Sigmoid colon (tissue), 7 donors: Measurements from ENCODE around the gene COL8A1. TPM values are rescaled to one million over a fixed set of nuclear protein-coding genes. Genes with fewer than 3 reads are reported as not detected.
"Not testable (repeated sequence)": the region's sequence is repeated elsewhere in the genome, so short reads cannot be mapped to it uniquely, and the experiment has no call there.

Experiments used
- DNase-seq: peaks from one replicate; pipeline ENCODE4 v3.0.0-alpha.2; 2019
- H3K27ac ChIP-seq, 4 donors: fragments of 200-600 bp; sonication (generic); one replicate each; pipeline ENCODE4 v1.5.1; 2016 to 2019; ENCODE audit warnings: mild to moderate bottlenecking in 1 of 4
- H3K27me3 ChIP-seq, 3 donors: fragments of 200-600 bp; sonication (generic); one replicate each; pipeline ENCODE4 v1.5.1; 2019; ENCODE audit warnings: mild to moderate bottlenecking in 1 of 3
- H3K36me3 ChIP-seq, 4 donors: fragments of 200-600 bp; sonication (generic); one replicate each; pipeline ENCODE4 v1.5.1; 2016 to 2019
- H3K4me1 ChIP-seq, 4 donors: fragments of 200-600 bp; sonication (generic); one replicate each; pipeline ENCODE4 v1.5.1; 2017 to 2019
- H3K4me3 ChIP-seq, 4 donors: fragments of 200-600 bp; sonication (generic); one replicate each; pipeline ENCODE4 v1.5.1; 2017 to 2019; ENCODE audit warnings: mild to moderate bottlenecking in 2 of 4, moderate library complexity in 1 of 4
- H3K9me3 ChIP-seq, 4 donors: fragments of 200-600 bp in 3 of 4; sonication (generic) in 3 of 4; one replicate each; pipeline versions ENCODE4 v1.5.1 to v1.6.1; 2013 to 2019
- CTCF ChIP-seq, 4 experiments: fragments of 450-650 bp in 3 of 4; fragments of 200-600 bp in 1 of 4; IDR thresholded peaks; one replicate each; pipeline ENCODE4 v1.5.1; 2016 to 2019; ENCODE audit warnings: antibody characterized with exemption in 4 of 4, mild to moderate bottlenecking in 3 of 4, moderate library complexity in 2 of 4
- EP300 ChIP-seq, 4 donors: sonication (generic); formaldehyde crosslinking; IDR thresholded peaks; one replicate each; pipeline ENCODE4 v1.6.1; 2017; ENCODE audit warnings: antibody characterized with exemption in 4 of 4
- POLR2A ChIP-seq, 2 donors: fragments of 450-650 bp; IDR thresholded peaks; one replicate each; pipeline ENCODE4 v1.6.1; 2016; ENCODE audit warnings: antibody characterized with exemption in 2 of 2, mild to moderate bottlenecking in 2 of 2, moderate library complexity in 2 of 2
- POLR2AphosphoS5 ChIP-seq, 4 donors: sonication (generic); formaldehyde crosslinking; IDR thresholded peaks; one replicate each; pipeline ENCODE4 v1.6.1; 2017; ENCODE audit warnings: antibody characterized with exemption in 4 of 4
- WGBS, 2 donors: extraction: QIAGEN DNeasy Blood & Tissue Kit; methylation state at CpG; one replicate each; pipeline ENCODE4 v1.1.7; 2013; 5-methylcytosine and 5-hydroxymethylcytosine counted together
- intact Hi-C: fragments of 100-400 bp; cut with DNase I; formaldehyde crosslinking; loops from one replicate; pipeline ENCODE4 v1.15.1; 2023
- polyA plus RNA-seq, 3 donors: library from polyadenylated mRNA; stranded (reverse); fragments of 200-250 nt; gene quantifications; one replicate each; pipeline ENCODE4 v1.2.3, GENCODE V29; 2013
- total RNA-seq, 4 donors: library from RNA; depleted of rRNA; stranded (reverse); fragments of >200 nt; gene quantifications; one replicate each; pipeline ENCODE4 v1.1.0, GENCODE V29; 2016
- donor health status: healthy with polysubstance abuse.
- donor health status: Bipolar disorder and iron deficiency.
- donor health status: healthy.

The COL8A1 gene
- total and polyA plus RNA-seq, 7 donors = 0.23 to 39.6 (median 15.3) TPM

- Histone ChIP-seq H3K36me3 (no peaks in the 10 kb centered on the region), H3K27me3 (no peaks in the 10 kb centered on the region), H3K4me3 (no peak overlapping the region), H3K9me3 (no peaks in the 10 kb centered on the region), H3K27ac (no peak overlapping the region), H3K4me1 (peaks cover 0 to 13% (median 0%) of the 10 kb centered on the region in 4 donors)
- WGBS, 2 donors = 76 to 81% methylated on average over 1 of the region's 1 CpG
- DNase-seq = no peak
- intact Hi-C loops = no loop called here
- TF ChIP-seq POLR2AphosphoS5 (IDR thresholded peaks at IDR 0.05) (no peak), CTCF (IDR thresholded peaks at IDR 0.05) (no peak), POLR2A (IDR thresholded peaks at IDR 0.05) (no peak), EP300 (IDR thresholded peaks at IDR 0.05) (no peak)
These were observed 93.1 kb downstream of the COL8A1 start for GRCh38 chr3:99731499-99731898.

- H3K9me3 ChIP-seq, H3K4me1 ChIP-seq, H3K4me3 ChIP-seq, DNase-seq, H3K27me3 ChIP-seq, H3K27ac ChIP-seq, intact Hi-C loops, H3K36me3 ChIP-seq: not testable (repeated sequence)
- WGBS, 2 donors = 89 to 90% methylated on average over 2 of the region's 2 CpGs
These were observed 102.0 kb downstream of the COL8A1 start for GRCh38 chr3:99740371-99740770.

- Histone ChIP-seq H3K4me3 (no peak overlapping the region), H3K27me3 (no peaks in the 10 kb centered on the region), H3K9me3 (no peaks in the 10 kb centered on the region), H3K36me3 (no peaks in the 10 kb centered on the region), H3K27ac (no peak overlapping the region), H3K4me1 (no peaks in the 10 kb centered on the region)
- DNase-seq = no peak
- WGBS, 2 donors = 83% methylated on average over 2 of the region's 2 CpGs
- TF ChIP-seq CTCF (IDR thresholded peaks at IDR 0.05) = no peak
- TF ChIP-seq POLR2AphosphoS5 (IDR thresholded peaks at IDR 0.05) = no peak
- TF ChIP-seq POLR2A (IDR thresholded peaks at IDR 0.05) = no peak
- no peak for TF ChIP-seq EP300 (IDR thresholded peaks at IDR 0.05)
- intact Hi-C loops = no loop called here
These were observed 103.2 kb downstream of the COL8A1 start for GRCh38 chr3:99741588-99741987.

GRCh38 chr3:99747915-99748314, 109.5 kb downstream of the COL8A1 start:
- no peak overlapping the region for H3K27ac ChIP-seq
- no peaks in the 10 kb centered on the region for H3K36me3 ChIP-seq
- peak in 1 of 4 experiments; percentile 22 for TF ChIP-seq CTCF (IDR thresholded peaks at IDR 0.05)
- no peak for TF ChIP-seq EP300 (IDR thresholded peaks at IDR 0.05)
- no peak overlapping the region for H3K4me3 ChIP-seq
- no peaks in the 10 kb centered on the region for H3K9me3 ChIP-seq
- intact Hi-C loops = no loop called here
- 23 to 68% methylated on average over 3 of the region's 3 CpGs for WGBS, 2 donors
- no peaks in the 10 kb centered on the region for H3K27me3 ChIP-seq
- peaks cover 0 to 2% (median 0%) of the 10 kb centered on the region in 4 donors for H3K4me1 ChIP-seq
- DNase-seq = no peak

- no peak overlapping the region for H3K27ac ChIP-seq
- no peaks in the 10 kb centered on the region for H3K36me3 ChIP-seq
- TF ChIP-seq CTCF (IDR thresholded peaks at IDR 0.05) (no peak), POLR2AphosphoS5 (IDR thresholded peaks at IDR 0.05) (no peak), EP300 (IDR thresholded peaks at IDR 0.05) (no peak), POLR2A (IDR thresholded peaks at IDR 0.05) (no peak)
- H3K4me3 ChIP-seq = no peak overlapping the region
- H3K9me3 ChIP-seq = no peaks in the 10 kb centered on the region
- intact Hi-C loops = loop anchor here (2.0 to 5.0 kb wide), 2 partner anchors 114 to 253 kb away; partner anchors contain the start of gene COL8A1
- H3K27me3 ChIP-seq = no peaks in the 10 kb centered on the region
- H3K4me1 ChIP-seq = peaks cover 0 to 12% (median 3%) of the 10 kb centered on the region in 4 donors
- DNase-seq = no peak
- 89% methylated on average over 4 of the region's 4 CpGs for WGBS, 2 donors
These were observed 113.3 kb downstream of the COL8A1 start for GRCh38 chr3:99751649-99752048.
